WERI-Rb-1 (cell line): ENCODE measurements around the gene SCFD2.
"Not testable (repeated sequence)": the region's sequence is repeated elsewhere in the genome, so short reads cannot be mapped to it uniquely, and the experiment has no call there.

ENCODE experiments used
- DNase-seq: peaks from one replicate; pipeline ENCODE4 v3.0.0-alpha.2; 2020
- H3K27ac ChIP-seq: fragments of 250-450 bp; sonication (Bioruptor Pico); 2 replicates; pipeline ENCODE4 v1.5.1; 2020; ENCODE audit warnings: mild to moderate bottlenecking, moderate library complexity
- H3K27me3 ChIP-seq: fragments of 250-450 bp; sonication (Bioruptor Pico); 2 replicates; pipeline ENCODE4 v1.5.1; 2021; ENCODE audit warnings: mild to moderate bottlenecking, low read depth, moderate library complexity; ENCODE audit not compliant: insufficient read depth, severe bottlenecking
- H3K36me3 ChIP-seq: fragments of 250-450 bp; sonication (Bioruptor Pico); 2 replicates; pipeline ENCODE4 v1.5.1; 2020; ENCODE audit warnings: mild to moderate bottlenecking, moderate library complexity
- H3K4me3 ChIP-seq: 2 replicates; pipeline ENCODE4 v1.5.1; 2011; ENCODE audit warnings: low read depth, mild to moderate bottlenecking, control low read depth, low read length
- H3K9me3 ChIP-seq: fragments of 250-450 bp; sonication (Bioruptor Pico); 2 replicates; pipeline ENCODE4 v1.5.1; 2021; ENCODE audit warnings: mild to moderate bottlenecking, moderate library complexity; ENCODE audit not compliant: severe bottlenecking
- TF ChIP-seq, protein P1 (sequence below): IDR thresholded peaks from 2 replicates; pipeline ENCODE4 v1.5.1; 2011; ENCODE audit warnings: low read depth, mild to moderate bottlenecking, control low read depth, inconsistent platforms, low read length

Gene SCFD2

DNA sequence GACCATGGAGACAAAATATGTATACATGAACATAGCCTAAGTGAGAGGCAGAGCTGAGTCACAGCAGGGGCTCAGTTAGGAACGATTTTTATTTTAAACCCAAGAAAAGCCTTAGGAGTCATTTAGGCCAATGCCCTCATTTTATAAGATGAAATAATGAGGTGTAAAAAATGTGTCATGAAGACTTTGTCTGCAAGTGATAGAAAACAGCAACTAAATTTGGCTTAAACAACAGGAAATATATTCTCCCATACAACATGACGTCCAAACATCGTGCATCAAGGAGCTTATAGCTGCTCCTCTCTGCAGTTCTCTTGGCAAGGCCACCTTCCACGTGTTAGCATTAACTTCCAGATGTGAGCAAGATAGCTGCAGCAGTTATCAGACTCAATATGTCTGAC lies 16.8 kb downstream of the SCFD2 start:
- peaks cover 2% of the 10 kb centered on the region; the same call in 1 of the 2 replicates for H3K36me3 ChIP-seq
- TF ChIP-seq, protein P1, sequence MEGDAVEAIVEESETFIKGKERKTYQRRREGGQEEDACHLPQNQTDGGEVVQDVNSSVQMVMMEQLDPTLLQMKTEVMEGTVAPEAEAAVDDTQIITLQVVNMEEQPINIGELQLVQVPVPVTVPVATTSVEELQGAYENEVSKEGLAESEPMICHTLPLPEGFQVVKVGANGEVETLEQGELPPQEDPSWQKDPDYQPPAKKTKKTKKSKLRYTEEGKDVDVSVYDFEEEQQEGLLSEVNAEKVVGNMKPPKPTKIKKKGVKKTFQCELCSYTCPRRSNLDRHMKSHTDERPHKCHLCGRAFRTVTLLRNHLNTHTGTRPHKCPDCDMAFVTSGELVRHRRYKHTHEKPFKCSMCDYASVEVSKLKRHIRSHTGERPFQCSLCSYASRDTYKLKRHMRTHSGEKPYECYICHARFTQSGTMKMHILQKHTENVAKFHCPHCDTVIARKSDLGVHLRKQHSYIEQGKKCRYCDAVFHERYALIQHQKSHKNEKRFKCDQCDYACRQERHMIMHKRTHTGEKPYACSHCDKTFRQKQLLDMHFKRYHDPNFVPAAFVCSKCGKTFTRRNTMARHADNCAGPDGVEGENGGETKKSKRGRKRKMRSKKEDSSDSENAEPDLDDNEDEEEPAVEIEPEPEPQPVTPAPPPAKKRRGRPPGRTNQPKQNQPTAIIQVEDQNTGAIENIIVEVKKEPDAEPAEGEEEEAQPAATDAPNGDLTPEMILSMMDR, result no peak
- H3K4me3 ChIP-seq, result no peak overlapping the region
- no peak overlapping the region for H3K27ac ChIP-seq
- H3K27me3 ChIP-seq, result no peaks in the 10 kb centered on the region
- no peaks in the 10 kb centered on the region for H3K9me3 ChIP-seq
- no peak for DNase-seq

DNA sequence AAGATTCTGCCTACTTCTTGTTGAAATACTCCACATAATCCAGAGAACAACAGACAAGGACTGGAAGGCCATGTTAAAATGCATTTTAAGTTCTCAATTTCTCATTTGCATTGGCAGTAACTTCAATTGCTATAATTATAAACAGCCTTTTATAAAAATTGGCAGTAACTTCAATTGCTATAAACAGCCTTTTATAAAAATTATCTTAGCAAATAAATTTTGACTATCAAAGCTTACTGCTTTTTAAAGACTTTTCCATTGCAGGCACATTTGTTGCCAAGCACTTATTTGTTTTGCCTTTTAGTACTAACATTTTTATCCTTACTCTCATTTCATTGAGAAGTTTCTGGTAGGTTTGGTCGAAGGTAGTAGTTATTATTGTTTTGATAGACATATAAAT lies 17.8 kb downstream of the SCFD2 start:
- H3K27ac ChIP-seq, result no peak overlapping the region
- no peak for DNase-seq
- H3K4me3 ChIP-seq, result no peak overlapping the region
- H3K27me3 ChIP-seq, result no peaks in the 10 kb centered on the region
- H3K36me3 ChIP-seq, result peaks cover 2% of the 10 kb centered on the region; the same call in 1 of the 2 replicates
- H3K9me3 ChIP-seq, result no peaks in the 10 kb centered on the region
- TF ChIP-seq, protein P1, result no peak

- no peaks in the 10 kb centered on the region for H3K9me3 ChIP-seq
- no peaks in the 10 kb centered on the region for H3K27me3 ChIP-seq
- H3K4me3 ChIP-seq, result no peak overlapping the region
- no peak for DNase-seq
- no peaks in the 10 kb centered on the region for H3K36me3 ChIP-seq
- H3K27ac ChIP-seq, result no peak overlapping the region
- TF ChIP-seq, protein P1, result no peak
Observed at GRCh38 chr4:53346920-53347852, 18.7 kb downstream of the SCFD2 start.

DNA sequence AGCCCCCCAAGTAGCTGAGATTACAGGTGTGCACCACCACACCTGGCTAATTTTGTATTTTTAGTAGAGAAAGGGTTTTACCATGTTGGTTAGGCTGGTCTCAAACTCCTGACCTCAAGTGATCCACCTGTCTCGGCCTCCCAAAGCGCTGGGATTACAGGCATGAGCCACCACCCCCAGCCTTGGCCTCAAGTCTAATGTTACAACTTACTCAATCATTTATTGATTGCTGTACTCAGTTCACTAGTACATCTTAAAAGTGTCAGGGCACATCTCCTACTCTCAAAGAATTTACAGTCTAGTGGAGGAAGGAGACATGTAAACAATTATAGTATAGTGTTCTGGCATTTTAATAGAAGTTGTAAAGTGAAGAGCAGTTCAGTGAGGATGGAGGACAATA lies 19.5 kb downstream of the SCFD2 start:
- H3K36me3 ChIP-seq, DNase-seq, H3K27ac ChIP-seq, H3K27me3 ChIP-seq, H3K4me3 ChIP-seq, H3K9me3 ChIP-seq: not testable (repeated sequence)

- H3K9me3 ChIP-seq, H3K36me3 ChIP-seq, H3K4me3 ChIP-seq, H3K27me3 ChIP-seq, DNase-seq, H3K27ac ChIP-seq: not testable (repeated sequence)
Observed at GRCh38 chr4:53340145-53340544, 25.7 kb downstream of the SCFD2 start.

DNA sequence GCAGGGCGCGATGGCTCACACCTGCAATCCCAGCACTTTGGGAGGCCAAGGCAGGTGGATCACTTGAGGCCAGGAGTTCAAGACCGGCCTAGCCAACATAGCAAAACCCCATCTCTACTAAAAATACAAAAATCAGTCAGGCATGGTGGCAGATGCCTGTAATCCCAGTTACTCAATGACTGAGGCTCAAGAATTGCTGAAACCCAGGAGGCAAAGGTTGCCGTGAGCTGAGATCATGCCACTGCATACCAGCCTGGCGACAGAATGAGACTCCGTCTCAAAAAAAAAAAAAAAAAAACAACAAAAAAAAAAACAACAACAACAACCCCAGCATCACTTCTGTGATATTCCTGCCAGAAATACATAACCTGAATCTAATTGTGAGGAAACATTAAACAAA lies 30.9 kb downstream of the SCFD2 start:
- DNase-seq, H3K36me3 ChIP-seq, H3K27me3 ChIP-seq, H3K27ac ChIP-seq, H3K4me3 ChIP-seq, H3K9me3 ChIP-seq: not testable (repeated sequence)

GRCh38 chr4:53326535-53326934 lies 39.3 kb downstream of the SCFD2 start:
- Histone ChIP-seq H3K27me3 (no peaks in the 10 kb centered on the region), H3K4me3 (no peak overlapping the region), H3K9me3 (no peaks in the 10 kb centered on the region), H3K36me3 (no peaks in the 10 kb centered on the region), H3K27ac (no peak overlapping the region)
- TF ChIP-seq, protein P1, result no peak
- no peak for DNase-seq
